ENCODE measurements around the gene H6PD.

H6PD gene

GRCh38 chr1:9212735-9213134 lies 21.8 kb upstream of the H6PD start:
- no peaks in the 10 kb centered on the region for H3K4me1 ChIP-seq (ENCODE audit: control insufficient read depth, insufficient read depth, low read length)
- H3K9me3 ChIP-seq (ENCODE audit: control insufficient read depth, insufficient read depth, low read depth, low read length), result no peaks in the 10 kb centered on the region
- CTCF ChIA-PET, result interaction anchor here (1.0 kb wide), 1 partner anchor 11 kb away, joined by 4 read pairs; no protein-coding TSS in a partner anchor
- no peak overlapping the region for H3K27ac ChIP-seq (ENCODE audit: extremely low read depth, low read depth, low read length)
- H3K4me3 ChIP-seq (ENCODE audit: low read depth, low read length), result no peak overlapping the region
- no peaks in the 10 kb centered on the region for H3K36me3 ChIP-seq (ENCODE audit: control insufficient read depth in 2 of 2, insufficient read depth in 1 of 2, low read length in 2 of 2)
- POLR2A ChIA-PET, result no interaction called here
- TF ChIP-seq SETDB1 (IDR thresholded peaks at IDR 0.05; ENCODE audit: insufficient read length, low read length) (peak; percentile 58), ATF2 (tag by site-specific recombination; IDR thresholded peaks at IDR 0.05; ENCODE audit: low read depth) (no peak), ZNF580 (tag by site-specific recombination; IDR thresholded peaks at IDR 0.05) (0 out of 2 replicates have a peak, but pooled peaks have one; percentile 35), ZNF830 (tag by site-specific recombination; IDR thresholded peaks at IDR 0.05; ENCODE audit: low read depth) (no peak), TRIM28 (IDR thresholded peaks at IDR 0.05; ENCODE audit: borderline replicate concordance, low read length) (peak; percentile 74; the same call in 1 of the 2 replicates)

- H3K4me1 ChIP-seq (ENCODE audit: control insufficient read depth, insufficient read depth, low read length), result no peaks in the 10 kb centered on the region
- CTCF ChIA-PET, result interaction anchor here (0.5 kb wide), 1 partner anchor 296 kb away, joined by 3 read pairs; no protein-coding TSS in a partner anchor
- H3K4me3 ChIP-seq (ENCODE audit: low read depth, low read length), result no peak overlapping the region
- POLR2A ChIA-PET, result no interaction called here
- no peaks in the 10 kb centered on the region for H3K36me3 ChIP-seq (ENCODE audit: control insufficient read depth in 2 of 2, insufficient read depth in 1 of 2, low read length in 2 of 2)
- no peak overlapping the region for H3K27ac ChIP-seq (ENCODE audit: extremely low read depth, low read depth, low read length)
- H3K9me3 ChIP-seq (ENCODE audit: control insufficient read depth, insufficient read depth, low read depth, low read length), result no peaks in the 10 kb centered on the region
- TF ChIP-seq MEIS1 (CRISPR knock-in tag; IDR thresholded peaks at IDR 0.05; ENCODE audit: borderline replicate concordance) (no peak), ZNF404 (tag by site-specific recombination; IDR thresholded peaks at IDR 0.05) (no peak)
These were observed 20.6 kb upstream of the H6PD start for GRCh38 chr1:9213956-9214355.

GRCh38 chr1:9218917-9219316 lies 15.7 kb upstream of the H6PD start:
- ChIA-PET CTCF (no interaction called here), POLR2A (no interaction called here)
- no peak overlapping the region for H3K27ac ChIP-seq (ENCODE audit: extremely low read depth, low read depth, low read length)

More at GRCh38 chr1:9218917-9219316, 15.7 kb upstream of the H6PD start:
- Histone ChIP-seq H3K4me1 (ENCODE audit: control insufficient read depth, insufficient read depth, low read length) (no peaks in the 10 kb centered on the region), H3K9me3 (ENCODE audit: control insufficient read depth, insufficient read depth, low read depth, low read length) (no peaks in the 10 kb centered on the region), H3K36me3 (ENCODE audit: control insufficient read depth in 2 of 2, insufficient read depth in 1 of 2, low read length in 2 of 2) (no peaks in the 10 kb centered on the region), H3K4me3 (ENCODE audit: low read depth, low read length) (no peak overlapping the region)
- TF ChIP-seq ZNF449 (tag by site-specific recombination; IDR thresholded peaks at IDR 0.05) (no peak), ZNF280D (tag by site-specific recombination; IDR thresholded peaks at IDR 0.05) (peak; percentile 86), ZNF580 (tag by site-specific recombination; IDR thresholded peaks at IDR 0.05) (peak; percentile 69), ZNF146 (tag by site-specific recombination; IDR thresholded peaks at IDR 0.05) (peak; percentile 100), ZNF354C (tag by site-specific recombination; IDR thresholded peaks at IDR 0.05; ENCODE audit: borderline replicate concordance, low read depth) (0 out of 2 replicates have a peak, but pooled peaks have one; percentile 5)
